Aorta (tissue), 5 donors: ENCODE data around the gene TDRD7. TPM values are rescaled to one million over a fixed set of nuclear protein-coding genes. Genes with fewer than 3 reads are reported as not detected.

Source experiments
- ATAC-seq: fragments of 200-7000 bp; cut with Tn5 transposase; one replicate; pipeline ENCODE4 v1.9.1; 2022; ENCODE audit warnings: moderate library complexity; ENCODE audit not compliant: low FRiP score
- DNase-seq, 2 donors: peaks; one replicate each; pipeline ENCODE4 v3.0.0-alpha.2; 2020
- H3K27ac ChIP-seq, 2 donors: one replicate each; pipeline ENCODE4 v1.5.1; 2013; ENCODE audit warnings: low read length in 2 of 2, mild to moderate bottlenecking in 2 of 2, moderate library complexity in 2 of 2, control low read depth in 1 of 2, inconsistent platforms in 1 of 2, low read depth in 1 of 2
- H3K27me3 ChIP-seq, 2 donors: one replicate each; pipeline ENCODE4 v1.6.1; 2013; ENCODE audit warnings: control low read depth in 1 of 2, low read length in 1 of 2, mild to moderate bottlenecking in 1 of 2, moderate library complexity in 1 of 2; ENCODE audit not compliant: insufficient read depth in 2 of 2, control insufficient read depth in 1 of 2
- H3K36me3 ChIP-seq, 2 donors: one replicate each; pipeline ENCODE4 v1.6.1; 2013; ENCODE audit warnings: control low read depth in 1 of 2, low read length in 1 of 2, mild to moderate bottlenecking in 1 of 2; ENCODE audit not compliant: insufficient read depth in 2 of 2, control insufficient read depth in 1 of 2
- H3K4me1 ChIP-seq, 2 donors: one replicate each; pipeline ENCODE4 v1.6.1; 2013; ENCODE audit warnings: low read length in 2 of 2, control low read depth in 1 of 2, mild to moderate bottlenecking in 1 of 2, moderate library complexity in 1 of 2; ENCODE audit not compliant: insufficient read depth in 2 of 2, control insufficient read depth in 1 of 2
- H3K4me3 ChIP-seq, 2 donors: one replicate each; pipeline ENCODE4 v1.5.1; 2013; ENCODE audit warnings: low read length in 2 of 2, control low read depth in 1 of 2, mild to moderate bottlenecking in 1 of 2
- H3K9me3 ChIP-seq: one replicate; pipeline ENCODE4 v1.6.1; 2013; ENCODE audit warnings: mild to moderate bottlenecking, low read length; ENCODE audit not compliant: control insufficient read depth
- WGBS, 2 donors: extraction: QIAGEN DNeasy Blood & Tissue Kit; methylation state at CpG; one replicate each; pipeline ENCODE4 v1.1.7; 2013; 5-methylcytosine and 5-hydroxymethylcytosine counted together
- intact Hi-C, 2 donors: fragments of 100-400 bp; cut with DNase I; formaldehyde crosslinking; loops; one replicate each; pipeline versions ENCODE4 v1.14.2 to v1.15.0; 2022
- polyA plus RNA-seq, 2 donors: library from polyadenylated mRNA; stranded (reverse); fragments of 200-250 nt; gene quantifications; one replicate each; pipeline ENCODE4 v1.2.3, GENCODE V29; 2013
- total RNA-seq, 2 donors: library from RNA; stranded (reverse); fragmentation: NEBNext Ultra II Directional; extraction: Animal tissue kit (Norgen Biotek cat#: 25700); gene quantifications; one replicate each; pipeline ENCODE4 v1.2.1, GENCODE V29; 2021
- donor health status: healthy with polysubstance abuse.
- donor health status: Bipolar disorder and iron deficiency.
- donor health status: DM: no; HTN: no; CAD: no.
- donor health status: DM: no; HTN: no; CAD: no.
- donor health status: DM: yes; HTN: yes; CAD: no.

Gene TDRD7
- total and polyA plus RNA-seq, 4 donors, result 8.0 to 17.6 (median 13.5) TPM

DNA sequence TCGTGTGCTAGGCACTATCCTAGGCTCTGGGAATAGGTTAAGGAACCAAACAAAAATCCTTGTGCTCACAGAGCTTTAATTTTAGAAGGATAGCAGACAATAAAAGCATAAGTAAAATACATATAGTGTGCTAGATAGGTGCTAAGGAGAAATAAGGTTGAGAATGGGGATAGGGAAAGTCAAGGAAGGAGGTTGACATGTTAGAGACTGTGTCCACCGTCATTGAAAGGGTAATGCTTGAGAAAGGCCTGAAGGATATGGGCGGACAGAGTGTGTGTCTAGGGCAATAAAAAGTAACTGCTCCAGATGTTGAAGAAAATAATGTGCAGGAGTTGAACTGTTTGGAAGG lies 482 bp upstream of the TDRD7 start:
- Histone ChIP-seq H3K4me3 (peak overlapping the region; percentile 38 to 61), H3K9me3 (no peaks in the 10 kb centered on the region), H3K27me3 (no peaks in the 10 kb centered on the region), H3K36me3 (no peaks in the 10 kb centered on the region), H3K4me1 (no peaks in the 10 kb centered on the region), H3K27ac (peak overlapping the region in 1 of 2 donors; percentile 3)
- intact Hi-C loops, result loop anchor here in 1 of 2 donors (5.0 to 10.0 kb wide), 2 partner anchors 53 to 559 kb away; partner anchors contain the start of gene ZNF782
- DNase-seq, result no peak
- 19 to 22% methylated on average over 3 of the region's 3 CpGs for WGBS, 2 donors
- ATAC-seq, result no peak

DNA sequence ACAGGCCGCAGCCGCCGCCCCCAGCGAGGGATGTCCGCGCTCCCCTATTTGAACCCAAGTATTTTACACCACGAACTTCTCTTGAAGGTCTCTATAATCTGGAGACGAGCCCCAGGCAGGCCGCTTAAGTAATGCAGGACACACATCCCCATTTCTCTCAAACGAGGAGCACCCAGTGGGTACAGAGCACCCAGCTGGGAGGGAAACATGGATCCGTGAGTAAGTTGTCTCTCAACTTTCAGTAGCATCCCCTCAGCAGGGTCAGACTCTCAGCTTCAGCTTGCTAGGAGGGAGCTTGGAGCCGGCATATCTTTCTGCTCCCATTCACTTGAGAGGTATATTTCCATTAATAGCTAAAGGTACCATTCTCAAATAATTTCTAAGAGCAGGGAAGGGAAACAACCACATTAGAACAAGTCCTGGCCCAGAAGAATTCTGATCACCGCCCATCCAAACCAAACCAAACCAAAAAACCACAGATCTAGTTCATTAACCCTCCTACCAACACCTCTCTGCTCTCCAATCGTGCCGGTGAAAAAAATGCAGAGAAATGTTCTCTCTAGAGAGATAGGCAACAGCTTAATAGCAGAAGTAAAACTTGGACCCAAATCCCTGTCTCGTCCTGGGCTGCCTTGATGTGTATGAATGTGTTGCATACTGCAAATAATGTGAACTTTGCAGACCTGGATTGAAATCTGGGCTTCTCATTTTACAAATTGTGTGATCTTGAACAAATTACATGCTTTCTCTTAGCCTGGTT lies 910 bp downstream of the TDRD7 start:
- 4% methylated on average over 16 of the region's 16 CpGs for WGBS, 2 donors
- Histone ChIP-seq H3K27ac (peak overlapping the region in 1 of 2 donors; percentile 8), H3K27me3 (no peaks in the 10 kb centered on the region), H3K36me3 (no peaks in the 10 kb centered on the region), H3K9me3 (no peaks in the 10 kb centered on the region), H3K4me3 (peak overlapping the region; percentile 86 to 87), H3K4me1 (no peaks in the 10 kb centered on the region)
- ATAC-seq (peak; percentile 25), DNase-seq (no peak)
- intact Hi-C loops, result loop anchor here in 1 of 2 donors (5.0 to 10.0 kb wide), 2 partner anchors 52 to 561 kb away; partner anchors contain the start of gene ZNF782

DNA sequence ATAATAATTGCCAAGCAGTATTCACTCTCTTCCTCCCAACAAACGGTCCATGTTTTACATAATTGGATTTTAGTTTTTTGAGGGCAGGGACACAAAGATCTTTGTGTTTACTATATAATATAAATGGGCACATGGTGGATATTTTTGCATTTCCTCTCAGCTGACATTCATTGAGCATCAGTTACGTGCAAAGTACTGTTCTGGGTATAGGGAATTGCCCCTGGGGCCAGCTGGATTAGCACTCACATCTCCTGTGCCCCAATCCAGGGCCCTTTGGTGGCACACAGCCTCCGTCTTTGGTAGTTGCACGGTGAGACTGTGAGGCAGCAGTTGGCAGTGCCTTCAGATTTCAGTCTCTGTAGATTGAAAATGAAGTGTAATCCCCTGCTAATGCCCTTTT lies 1.6 kb downstream of the TDRD7 start:
- H3K4me3 ChIP-seq, result peak overlapping the region in 1 of 2 donors; percentile 87
- ATAC-seq, result no peak
- H3K4me1 ChIP-seq, result no peaks in the 10 kb centered on the region
- H3K27ac ChIP-seq, result no peak overlapping the region
- intact Hi-C loops, result loop anchor here in 1 of 2 donors (5.0 to 10.0 kb wide), 2 partner anchors 51 to 561 kb away; partner anchors contain the start of gene ZNF782
- 39% methylated on average over 4 of the region's 4 CpGs for whole genome bisulfite sequencing, 2 donors
- no peaks in the 10 kb centered on the region for H3K27me3 ChIP-seq
- H3K9me3 ChIP-seq, result no peaks in the 10 kb centered on the region
- no peaks in the 10 kb centered on the region for H3K36me3 ChIP-seq
- DNase-seq, result no peak

DNA sequence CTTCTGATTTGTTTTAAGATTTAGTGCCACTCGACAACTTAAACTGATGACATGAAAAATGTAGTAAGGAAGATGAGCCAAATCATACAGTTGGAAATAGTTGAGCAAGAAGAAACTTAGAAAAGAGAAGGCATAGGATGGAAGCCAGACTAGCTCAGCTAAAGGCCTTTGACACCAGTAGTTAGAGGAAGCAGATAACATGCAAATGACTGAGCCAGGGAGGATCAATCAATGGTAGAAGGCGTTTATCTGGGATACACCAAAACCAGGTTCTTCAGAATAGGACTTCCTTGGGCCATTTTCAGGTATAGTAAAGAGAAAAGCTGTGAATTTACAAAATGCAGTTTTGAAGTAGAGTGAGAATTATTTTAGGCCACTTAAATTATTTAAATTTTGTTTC lies 3.2 kb downstream of the TDRD7 start:
- Histone ChIP-seq H3K4me1 (peaks cover 3% of the 10 kb centered on the region in 2 donors), H3K4me3 (no peak overlapping the region), H3K36me3 (no peaks in the 10 kb centered on the region), H3K27ac (no peak overlapping the region), H3K27me3 (no peaks in the 10 kb centered on the region), H3K9me3 (no peaks in the 10 kb centered on the region)
- ATAC-seq (no peak), DNase-seq (no peak)
- WGBS, 2 donors, result 43 to 56% methylated on average over 2 of the region's 2 CpGs
- intact Hi-C loops, result loop anchor here in 1 of 2 donors (10.0 kb wide), 1 partner anchor 50 kb away; no protein-coding TSS in a partner anchor

DNA sequence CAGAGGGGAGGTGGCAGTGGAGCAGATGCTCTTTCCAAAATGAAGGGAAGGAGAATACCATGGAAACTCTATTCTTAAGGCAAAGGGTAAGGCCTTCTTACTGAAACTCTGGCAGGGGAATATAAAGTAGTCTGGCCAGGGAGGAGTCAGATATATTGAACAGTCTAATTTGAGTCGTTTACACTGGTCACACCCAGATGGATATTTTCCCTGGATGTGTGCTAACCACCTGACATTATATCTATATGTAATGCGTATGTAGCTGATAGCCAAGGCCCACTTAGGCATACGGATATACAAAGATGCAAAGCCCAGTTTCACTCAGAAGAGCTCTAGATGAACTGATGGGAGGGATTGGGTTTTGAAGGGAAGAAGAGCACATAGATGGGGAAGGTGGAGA lies 7.0 kb downstream of the TDRD7 start:
- no peak overlapping the region for H3K27ac ChIP-seq
- H3K4me3 ChIP-seq, result no peak overlapping the region
- H3K36me3 ChIP-seq, result no peaks in the 10 kb centered on the region
- ATAC-seq, result no peak
- H3K9me3 ChIP-seq, result no peaks in the 10 kb centered on the region
- DNase-seq, result no peak
- H3K4me1 ChIP-seq, result peaks cover 3% of the 10 kb centered on the region in 2 donors
- intact Hi-C loops, result loop anchor here in 1 of 2 donors (10.0 kb wide), 1 partner anchor 46 kb away; no protein-coding TSS in a partner anchor
- 92 to 94% methylated on average over 3 of the region's 3 CpGs for WGBS, 2 donors
- H3K27me3 ChIP-seq, result no peaks in the 10 kb centered on the region

DNA sequence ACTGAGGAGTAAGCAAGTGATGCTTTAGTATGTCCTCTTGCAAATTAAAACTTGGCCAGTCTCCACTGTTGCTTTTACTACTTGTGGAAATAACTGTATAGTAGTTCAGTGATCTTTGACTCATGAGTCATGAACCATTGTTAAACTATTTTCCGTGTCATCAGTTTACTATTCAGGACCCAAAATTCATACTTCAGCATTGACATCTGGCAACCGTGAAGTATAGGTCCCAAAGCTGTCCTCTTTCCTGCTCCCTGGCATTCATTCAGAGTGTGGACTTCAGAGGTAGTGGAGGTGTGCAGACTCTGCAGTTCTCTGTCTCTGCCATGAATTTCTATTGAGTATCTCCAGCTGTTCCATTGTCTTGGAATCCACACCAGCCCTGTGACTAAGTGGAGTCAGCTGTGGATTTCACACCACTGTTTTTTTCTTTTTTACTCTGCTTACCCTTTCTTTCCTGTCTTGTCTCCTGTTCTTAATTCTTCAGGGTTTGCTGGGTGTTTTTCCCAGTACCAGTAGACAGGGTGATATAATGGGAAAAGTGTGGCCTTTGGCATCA lies 7.5 kb downstream of the TDRD7 start:
- Histone ChIP-seq H3K4me3 (no peak overlapping the region), H3K27me3 (no peaks in the 10 kb centered on the region), H3K9me3 (no peaks in the 10 kb centered on the region), H3K27ac (no peak overlapping the region), H3K36me3 (no peaks in the 10 kb centered on the region), H3K4me1 (peaks cover 3% of the 10 kb centered on the region in 2 donors)
- intact Hi-C loops, result loop anchor here in 1 of 2 donors (10.0 kb wide), 1 partner anchor 45 kb away; no protein-coding TSS in a partner anchor
- WGBS, 2 donors, result 44 to 53% methylated on average over 2 of the region's 2 CpGs
- DNase-seq (no peak), ATAC-seq (no peak)

DNA sequence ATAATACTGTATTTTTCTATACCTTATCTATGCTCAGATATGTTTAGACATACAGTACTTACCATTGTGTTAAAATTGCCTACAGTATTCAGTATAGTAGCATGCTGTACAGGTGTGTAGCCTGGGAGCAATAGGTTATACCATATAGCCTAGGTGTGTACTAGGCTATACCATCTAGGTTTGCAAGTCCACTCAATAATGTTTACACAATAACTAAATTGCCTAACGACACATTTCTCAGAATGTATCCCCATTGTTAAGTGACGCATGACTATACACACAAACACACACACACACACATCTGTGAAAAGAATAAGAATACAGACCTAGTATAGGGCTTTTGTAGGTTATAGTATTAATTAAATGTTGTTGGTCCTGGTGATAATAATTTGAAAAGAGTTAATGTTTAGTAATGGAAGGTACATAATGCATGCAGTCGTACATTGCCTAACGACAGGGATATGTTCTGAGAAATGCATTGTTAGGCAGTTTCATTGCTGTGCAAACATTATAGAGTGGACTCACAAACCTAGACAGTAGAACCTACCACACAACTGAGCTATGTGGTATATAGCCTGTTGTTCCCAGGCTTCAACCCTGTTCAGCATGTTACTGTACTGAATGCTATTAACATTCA lies 13.6 kb downstream of the TDRD7 start:
- Histone ChIP-seq H3K27ac (no peak overlapping the region), H3K4me1 (no peaks in the 10 kb centered on the region), H3K9me3 (no peaks in the 10 kb centered on the region), H3K27me3 (no peaks in the 10 kb centered on the region), H3K36me3 (peaks cover 3% of the 10 kb centered on the region in 2 donors), H3K4me3 (no peak overlapping the region)
- 93 to 96% methylated on average over 4 of the region's 4 CpGs for WGBS, 2 donors
- intact Hi-C loops, result no loop called here
- ATAC-seq, result no peak
- DNase-seq, result no peak

DNA sequence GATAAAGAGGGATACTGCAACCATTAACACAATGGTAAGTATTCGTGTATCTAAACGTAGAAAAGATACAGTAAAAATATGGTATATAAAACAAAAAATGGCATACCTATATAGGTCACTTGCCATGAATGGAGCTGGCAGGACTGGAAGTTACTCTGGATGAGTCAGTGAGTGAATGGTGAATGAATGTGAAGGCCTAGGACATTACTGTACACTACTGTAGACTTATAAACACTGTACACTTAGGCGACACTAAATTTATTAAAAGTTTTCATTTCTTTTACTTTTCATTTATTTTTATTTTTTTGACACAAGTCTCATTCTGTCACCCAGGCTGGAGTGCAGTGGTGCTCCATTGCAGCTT lies 14.1 kb downstream of the TDRD7 start:
- 95 to 96% methylated on average over 3 of the region's 3 CpGs for WGBS, 2 donors
- no peaks in the 10 kb centered on the region for H3K27me3 ChIP-seq
- intact Hi-C loops, result no loop called here

More for the DNA sequence above, 14.1 kb downstream of the TDRD7 start:
- DNase-seq, result no peak
- ATAC-seq, result no peak
- no peak overlapping the region for H3K27ac ChIP-seq
- H3K36me3 ChIP-seq, result peaks cover 3% of the 10 kb centered on the region in 2 donors
- H3K4me1 ChIP-seq, result no peaks in the 10 kb centered on the region
- H3K4me3 ChIP-seq, result no peak overlapping the region
- no peaks in the 10 kb centered on the region for H3K9me3 ChIP-seq
